GM23338 (cell line): Measurements from ENCODE around the gene ICAM4. TPM values are rescaled to one million over a fixed set of nuclear protein-coding genes. Genes with fewer than 3 reads are reported as not detected.
"Not testable (repeated sequence)": the region's sequence is repeated elsewhere in the genome, so short reads cannot be mapped to it uniquely, and the experiment has no call there.

Experiments used
- ATAC-seq: fragments of 200-7000 bp; cut with Tn5 transposase; 3 replicates; pipeline ENCODE4 v1.9.1; 2020
- DNase-seq: peaks from one replicate; pipeline ENCODE4 v3.0.0-alpha.2; 2015; ENCODE audit warnings: low spot score
- H2AFZ ChIP-seq: fragments of 200-600 bp; sonication (generic); 2 replicates; pipeline ENCODE4 v1.8.0; 2016; ENCODE audit warnings: antibody characterized with exemption, mild to moderate bottlenecking, moderate library complexity
- H3F3A ChIP-seq: fragments of 200-600 bp; sonication (generic); replicated peaks from 2 replicates; pipeline ENCODE4 v1.8.0; 2017; ENCODE audit warnings: antibody characterized with exemption, mixed run types, low read depth
- H3K27ac ChIP-seq: fragments of 200-600 bp; sonication (generic); 2 replicates; pipeline ENCODE4 v1.6.1; 2016; ENCODE audit warnings: low read depth
- H3K27me3 ChIP-seq: fragments of 200-600 bp; sonication (generic); 2 replicates; pipeline ENCODE4 v1.8.0; 2016; ENCODE audit warnings: mild to moderate bottlenecking, mixed run types, moderate library complexity; ENCODE audit not compliant: insufficient read depth
- H3K36me3 ChIP-seq: fragments of 200-600 bp; sonication (generic); 2 replicates; pipeline ENCODE4 v1.8.0; 2016; ENCODE audit warnings: mild to moderate bottlenecking; ENCODE audit not compliant: insufficient read depth
- H3K4me1 ChIP-seq: fragments of 200-600 bp; sonication (generic); 2 replicates; pipeline ENCODE4 v1.8.0; 2016; ENCODE audit warnings: mild to moderate bottlenecking, moderate library complexity; ENCODE audit not compliant: insufficient read depth
- H3K4me2 ChIP-seq: fragments of 200-600 bp; sonication (generic); 2 replicates; pipeline ENCODE4 v1.7.1; 2017; ENCODE audit warnings: mixed run types
- H3K4me3 ChIP-seq: fragments of 200-600 bp; sonication (generic); 2 replicates; pipeline ENCODE4 v1.6.1; 2016; ENCODE audit warnings: mixed run types
- H3K79me2 ChIP-seq: fragments of 200-600 bp; sonication (generic); replicated peaks from 2 replicates; pipeline ENCODE4 v1.8.0; 2017; ENCODE audit warnings: mild to moderate bottlenecking; ENCODE audit not compliant: insufficient read depth
- H3K9me2 ChIP-seq: fragments of 200-600 bp; sonication (generic); 2 replicates; pipeline ENCODE4 v1.8.0; 2017; ENCODE audit not compliant: insufficient read depth
- H4K20me1 ChIP-seq: fragments of 200-600 bp; sonication (generic); replicated peaks from 2 replicates; pipeline ENCODE4 v1.8.0; 2017; ENCODE audit warnings: mild to moderate bottlenecking; ENCODE audit not compliant: insufficient read depth
- H3K27ac Mint-ChIP-seq: 2 replicates; pipeline ENCODE4 v1.8.0; 2020; ENCODE audit warnings: inconsistent platforms, mild to moderate bottlenecking, moderate library complexity, mixed read lengths
- H3K27me3 Mint-ChIP-seq: 3 replicates; pipeline ENCODE4 v1.8.0; 2022; ENCODE audit warnings: low read depth, mild to moderate bottlenecking, moderate library complexity, mixed read lengths, inconsistent platforms; ENCODE audit not compliant: insufficient read depth, poor library complexity
- H3K36me3 Mint-ChIP-seq: 3 replicates; pipeline ENCODE4 v1.8.0; 2021; ENCODE audit warnings: low read depth, mild to moderate bottlenecking, inconsistent platforms, moderate library complexity, mixed read lengths
- H3K4me1 Mint-ChIP-seq: 3 replicates; pipeline ENCODE4 v1.8.0; 2020; ENCODE audit warnings: mild to moderate bottlenecking, inconsistent platforms, mixed read lengths
- H3K4me3 Mint-ChIP-seq: 3 replicates; pipeline ENCODE4 v1.8.0; 2021; ENCODE audit warnings: moderate library complexity, mild to moderate bottlenecking, inconsistent platforms, mixed read lengths
- H3K9me3 Mint-ChIP-seq: 3 replicates; pipeline ENCODE4 v1.8.0; 2020; ENCODE audit warnings: moderate library complexity, mild to moderate bottlenecking, inconsistent platforms, mixed read lengths
- CREB1 ChIP-seq: fragments of 250-450 bp; sonication (Bioruptor Pico); IDR thresholded peaks from 2 replicates; pipeline ENCODE4 v1.5.0; 2020; ENCODE audit warnings: low read depth, mild to moderate bottlenecking, moderate library complexity
- EZH2phosphoT487 ChIP-seq: fragments of 200-600 bp; sonication (generic); IDR thresholded peaks from one replicate; pipeline ENCODE4 v1.8.1; 2018; ENCODE audit warnings: antibody characterized with exemption; ENCODE audit not compliant: unreplicated experiment
- JUNB ChIP-seq: IDR thresholded peaks from one replicate; pipeline ENCODE4 v1.6.1; 2016; ENCODE audit warnings: antibody characterized with exemption; ENCODE audit not compliant: unreplicated experiment
- NANOG ChIP-seq: IDR thresholded peaks from 2 replicates; pipeline ENCODE4 v1.6.1; 2016; ENCODE audit warnings: antibody characterized with exemption, borderline replicate concordance
- POLR2AphosphoS5 ChIP-seq: IDR thresholded peaks from 2 replicates; pipeline ENCODE4 v1.6.1; 2016; ENCODE audit warnings: antibody characterized with exemption, low read depth
- REST ChIP-seq: IDR thresholded peaks from one replicate; pipeline ENCODE4 v1.6.1; 2018; ENCODE audit warnings: antibody characterized with exemption; ENCODE audit not compliant: unreplicated experiment
- STAT1 ChIP-seq: IDR thresholded peaks from one replicate; pipeline ENCODE4 v1.6.1; 2016; ENCODE audit warnings: antibody characterized with exemption; ENCODE audit not compliant: unreplicated experiment
- ZNF114 ChIP-seq: fragments of 250-450 bp; sonication (Bioruptor Pico); IDR thresholded peaks from 2 replicates; pipeline ENCODE4 v1.5.0; 2020; ENCODE audit warnings: mild to moderate bottlenecking, moderate library complexity
- polyA plus RNA-seq: library from polyadenylated mRNA; unstranded; fragments of >200 nt; fragmentation: Nextera tagmentation; extraction: Ambion mirVana; gene quantifications from 2 replicates; pipeline ENCODE4 v1.2.1, GENCODE V29; 2016
- total RNA-seq: library from RNA; depleted of rRNA; stranded (reverse); fragments of >200 nt; shearing (Covaris generic); gene quantifications from 2 replicates; pipeline ENCODE4 v1.2.3, GENCODE V29; 2014
- TF ChIP-seq, protein P1 (sequence below), 2 experiments: fragments of 200-600 bp in 1 of 2; sonication (generic) in 1 of 2; conservative IDR thresholded peaks; 2 replicates each; pipeline versions ENCODE4 v1.5.1 to v1.6.1; 2016 to 2017; ENCODE audit warnings: antibody characterized with exemption in 2 of 2, low read depth in 2 of 2, mild to moderate bottlenecking in 2 of 2, moderate library complexity in 1 of 2

ICAM4 gene
- total and polyA plus RNA-seq, 2 experiments from 2014 or later: 0.81 to 1.0 TPM

- H3K27ac Mint-ChIP-seq, H3K79me2 ChIP-seq, H3K9me3 Mint-ChIP-seq, H3K27me3 Mint-ChIP-seq, H3K4me1 Mint-ChIP-seq, H3K36me3 ChIP-seq, H3K4me1 ChIP-seq, H3K27ac ChIP-seq, H3K4me3 ChIP-seq, H3F3A ChIP-seq, H3K4me2 ChIP-seq, ATAC-seq, H2AFZ ChIP-seq, H3K36me3 Mint-ChIP-seq, H3K4me3 Mint-ChIP-seq, DNase-seq, H4K20me1 ChIP-seq, H3K27me3 ChIP-seq, H3K9me2 ChIP-seq: not testable (repeated sequence)
Measured at GRCh38 chr19:10241826-10242449, 44.8 kb upstream of the ICAM4 start.

GRCh38 chr19:10243606-10244005, 43.1 kb upstream of the ICAM4 start:
- Histone ChIP-seq H3F3A (no peaks in the 10 kb centered on the region), H3K36me3 (no peaks in the 10 kb centered on the region), H3K4me1 (no peaks in the 10 kb centered on the region), H3K9me2 (no peaks in the 10 kb centered on the region), H2AFZ (no peak overlapping the region), H3K79me2 (no peaks in the 10 kb centered on the region), H3K27ac (no peak overlapping the region), H3K4me3 (no peak overlapping the region), H3K4me2 (no peak overlapping the region), H3K27me3 (no peaks in the 10 kb centered on the region), H4K20me1 (no peaks in the 10 kb centered on the region)
- Mint-ChIP-seq H3K4me3 (no peak overlapping the region), H3K9me3 (no peaks in the 10 kb centered on the region; the same call in 2 of the 3 replicates), H3K27ac (no peak overlapping the region), H3K27me3 (peaks cover 6% of the 10 kb centered on the region), H3K4me1 (no peaks in the 10 kb centered on the region; the same call in 2 of the 3 replicates), H3K36me3 (no peaks in the 10 kb centered on the region)
- no peak for TF ChIP-seq POLR2AphosphoS5
- no peak for TF ChIP-seq REST
- TF ChIP-seq JUNB: no peak
- TF ChIP-seq STAT1: no peak
- TF ChIP-seq ZNF114 (CRISPR knock-in tag): no peak
- TF ChIP-seq NANOG: no peak
- TF ChIP-seq CREB1: no peak
- TF ChIP-seq, protein P1, sequence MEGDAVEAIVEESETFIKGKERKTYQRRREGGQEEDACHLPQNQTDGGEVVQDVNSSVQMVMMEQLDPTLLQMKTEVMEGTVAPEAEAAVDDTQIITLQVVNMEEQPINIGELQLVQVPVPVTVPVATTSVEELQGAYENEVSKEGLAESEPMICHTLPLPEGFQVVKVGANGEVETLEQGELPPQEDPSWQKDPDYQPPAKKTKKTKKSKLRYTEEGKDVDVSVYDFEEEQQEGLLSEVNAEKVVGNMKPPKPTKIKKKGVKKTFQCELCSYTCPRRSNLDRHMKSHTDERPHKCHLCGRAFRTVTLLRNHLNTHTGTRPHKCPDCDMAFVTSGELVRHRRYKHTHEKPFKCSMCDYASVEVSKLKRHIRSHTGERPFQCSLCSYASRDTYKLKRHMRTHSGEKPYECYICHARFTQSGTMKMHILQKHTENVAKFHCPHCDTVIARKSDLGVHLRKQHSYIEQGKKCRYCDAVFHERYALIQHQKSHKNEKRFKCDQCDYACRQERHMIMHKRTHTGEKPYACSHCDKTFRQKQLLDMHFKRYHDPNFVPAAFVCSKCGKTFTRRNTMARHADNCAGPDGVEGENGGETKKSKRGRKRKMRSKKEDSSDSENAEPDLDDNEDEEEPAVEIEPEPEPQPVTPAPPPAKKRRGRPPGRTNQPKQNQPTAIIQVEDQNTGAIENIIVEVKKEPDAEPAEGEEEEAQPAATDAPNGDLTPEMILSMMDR (conservative IDR thresholded peaks at IDR 0.05; ENCODE audit: low read depth in 2 of 2): no peak
- TF ChIP-seq EZH2phosphoT487: no peak
- DNase-seq: no peak
- no peak for ATAC-seq
